ENCODE data around the gene CFAP99.

DNA sequence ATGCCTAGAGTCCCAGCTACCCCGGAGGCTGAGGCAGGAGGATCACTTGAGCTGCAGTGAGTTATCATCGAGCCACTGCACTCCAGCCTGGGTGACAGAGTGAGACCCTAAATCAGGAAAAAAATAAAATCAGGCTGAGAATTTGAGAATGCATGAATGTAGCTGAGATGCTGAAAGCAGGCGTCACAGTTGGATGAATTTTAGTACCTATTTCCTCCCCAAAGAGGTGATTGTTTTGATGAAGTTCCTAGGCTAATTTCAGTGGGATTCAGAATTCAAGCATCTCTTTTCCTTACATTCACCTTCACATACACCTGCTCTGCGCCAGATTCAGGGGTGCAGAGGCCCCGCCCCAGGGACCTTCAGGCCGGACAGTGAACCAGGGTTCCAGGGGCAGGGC lies 3.2 kb downstream of the CFAP99 start:
- TF ChIP-seq, protein P1, sequence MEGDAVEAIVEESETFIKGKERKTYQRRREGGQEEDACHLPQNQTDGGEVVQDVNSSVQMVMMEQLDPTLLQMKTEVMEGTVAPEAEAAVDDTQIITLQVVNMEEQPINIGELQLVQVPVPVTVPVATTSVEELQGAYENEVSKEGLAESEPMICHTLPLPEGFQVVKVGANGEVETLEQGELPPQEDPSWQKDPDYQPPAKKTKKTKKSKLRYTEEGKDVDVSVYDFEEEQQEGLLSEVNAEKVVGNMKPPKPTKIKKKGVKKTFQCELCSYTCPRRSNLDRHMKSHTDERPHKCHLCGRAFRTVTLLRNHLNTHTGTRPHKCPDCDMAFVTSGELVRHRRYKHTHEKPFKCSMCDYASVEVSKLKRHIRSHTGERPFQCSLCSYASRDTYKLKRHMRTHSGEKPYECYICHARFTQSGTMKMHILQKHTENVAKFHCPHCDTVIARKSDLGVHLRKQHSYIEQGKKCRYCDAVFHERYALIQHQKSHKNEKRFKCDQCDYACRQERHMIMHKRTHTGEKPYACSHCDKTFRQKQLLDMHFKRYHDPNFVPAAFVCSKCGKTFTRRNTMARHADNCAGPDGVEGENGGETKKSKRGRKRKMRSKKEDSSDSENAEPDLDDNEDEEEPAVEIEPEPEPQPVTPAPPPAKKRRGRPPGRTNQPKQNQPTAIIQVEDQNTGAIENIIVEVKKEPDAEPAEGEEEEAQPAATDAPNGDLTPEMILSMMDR (IDR thresholded peaks at IDR 0.05 in 2 of 3, conservative IDR thresholded peaks at IDR 0.05 in 1 of 3; ENCODE audit: insufficient read depth in 2 of 3, low read depth in 1 of 3, low read length in 3 of 3), result no peak
- TF ChIP-seq CBX3 (IDR thresholded peaks at IDR 0.05; ENCODE audit: borderline replicate concordance in 1 of 2, low read length in 2 of 2) (no peak), NR2C1 (IDR thresholded peaks at IDR 0.05) (no peak), NR2C1 (tag; IDR thresholded peaks at IDR 0.05) (no peak), ZNF232 (CRISPR knock-in tag; IDR thresholded peaks at IDR 0.05) (no peak), POLR2AphosphoS5 (IDR thresholded peaks at IDR 0.05; ENCODE audit: control insufficient read depth, insufficient read depth, low read depth, low read length) (no peak)

All from K562 (cell line).